Measurements from ENCODE around the gene PTGS2.
A peak's percentile ranks its signal among the peaks of the same experiment; 100 is the strongest.

PTGS2 gene

DNA sequence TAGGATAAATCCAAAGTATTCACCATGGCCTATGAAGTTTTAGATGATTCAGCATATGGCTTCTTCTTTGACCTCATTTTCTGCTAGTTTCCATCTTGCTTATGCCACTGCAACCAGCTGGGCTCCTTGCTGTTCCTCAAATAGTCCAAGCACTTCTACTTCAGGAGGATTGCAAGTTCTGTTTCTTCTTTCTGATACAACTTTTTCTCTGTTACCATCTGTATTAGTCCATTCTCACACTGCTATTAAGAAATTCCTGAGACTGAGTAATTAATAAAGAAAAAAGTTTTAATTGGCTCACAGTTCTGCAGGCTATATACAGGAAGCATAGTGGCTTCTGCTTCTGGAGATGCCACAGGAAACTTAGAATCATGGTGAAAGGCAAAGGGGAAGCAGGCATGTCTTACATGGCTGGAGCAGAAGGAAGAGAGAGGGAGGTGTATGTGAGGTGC, 20.3 kb downstream of the PTGS2 start:
- Histone ChIP-seq H3K23ac (ENCODE audit: low read length) (no peak overlapping the region), H3K18ac (ENCODE audit: low read length) (no peak overlapping the region), H2BK5ac (ENCODE audit: low read depth, low read length, poor library complexity) (no peak overlapping the region), H2BK120ac (ENCODE audit: insufficient read depth, low read length, poor library complexity) (no peak overlapping the region), H2AK5ac (ENCODE audit: low read length) (no peak overlapping the region), H3K9me3 (ENCODE audit: insufficient read depth, low read depth, low read length) (no peaks in the 10 kb centered on the region), H3K79me1 (ENCODE audit: low read length) (no peaks in the 10 kb centered on the region), H4K12ac (ENCODE audit: low read depth, low read length) (no peak overlapping the region), H4K8ac (ENCODE audit: low read depth, low read length) (no peak overlapping the region), H3K4me1 (ENCODE audit: control insufficient read depth in 1 of 2, insufficient read depth in 2 of 2, low read length in 2 of 2) (no peaks in the 10 kb centered on the region), H3K27ac (ENCODE audit: low read depth, low read length) (no peak overlapping the region), H2BK12ac (ENCODE audit: low read length) (no peak overlapping the region), H3K9ac (ENCODE audit: low read length) (no peak overlapping the region), H3K4ac (ENCODE audit: low read depth, low read length) (no peak overlapping the region), H4K91ac (ENCODE audit: low read depth, low read length) (no peak overlapping the region), H3K14ac (ENCODE audit: low read length) (no peak overlapping the region), H3K36me3 (ENCODE audit: control insufficient read depth in 1 of 2, insufficient read depth in 2 of 2, low read length in 2 of 2) (no peaks in the 10 kb centered on the region), H3K4me2 (ENCODE audit: low read length) (no peak overlapping the region), H3K79me2 (ENCODE audit: control insufficient read depth, insufficient read depth, low read length, poor library complexity) (no peaks in the 10 kb centered on the region), H3K4me3 (ENCODE audit: low read depth, low read length) (no peak overlapping the region), H2AFZ (ENCODE audit: insufficient read depth, low read length, poor library complexity) (no peak overlapping the region), H3K27me3 (ENCODE audit: insufficient read depth, low read length) (no peaks in the 10 kb centered on the region)
- DNase-seq: no peak

- Histone ChIP-seq H3K27ac (ENCODE audit: low read depth, low read length) (no peak overlapping the region), H3K4me2 (ENCODE audit: low read length) (no peak overlapping the region), H2AK5ac (ENCODE audit: low read length) (no peak overlapping the region), H3K9me3 (ENCODE audit: insufficient read depth, low read depth, low read length) (no peaks in the 10 kb centered on the region), H4K12ac (ENCODE audit: low read depth, low read length) (no peak overlapping the region), H3K14ac (ENCODE audit: low read length) (no peak overlapping the region), H3K36me3 (ENCODE audit: control insufficient read depth in 1 of 2, insufficient read depth in 2 of 2, low read length in 2 of 2) (no peaks in the 10 kb centered on the region), H2BK5ac (ENCODE audit: low read depth, low read length, poor library complexity) (no peak overlapping the region), H3K4me1 (ENCODE audit: control insufficient read depth in 1 of 2, insufficient read depth in 2 of 2, low read length in 2 of 2) (no peaks in the 10 kb centered on the region), H3K23ac (ENCODE audit: low read length) (no peak overlapping the region), H3K27me3 (ENCODE audit: insufficient read depth, low read length) (no peaks in the 10 kb centered on the region), H3K4ac (ENCODE audit: low read depth, low read length) (no peak overlapping the region), H4K91ac (ENCODE audit: low read depth, low read length) (no peak overlapping the region), H3K79me2 (ENCODE audit: control insufficient read depth, insufficient read depth, low read length, poor library complexity) (no peaks in the 10 kb centered on the region), H4K8ac (ENCODE audit: low read depth, low read length) (no peak overlapping the region), H2AFZ (ENCODE audit: insufficient read depth, low read length, poor library complexity) (no peak overlapping the region), H3K9ac (ENCODE audit: low read length) (no peak overlapping the region), H2BK12ac (ENCODE audit: low read length) (no peak overlapping the region), H3K18ac (ENCODE audit: low read length) (no peak overlapping the region), H3K4me3 (ENCODE audit: low read depth, low read length) (no peak overlapping the region), H2BK120ac (ENCODE audit: insufficient read depth, low read length, poor library complexity) (no peak overlapping the region), H3K79me1 (ENCODE audit: low read length) (no peaks in the 10 kb centered on the region)
- no peak for DNase-seq
These were observed 21.2 kb downstream of the PTGS2 start for GRCh38 chr1:186658999-186659398.

DNA sequence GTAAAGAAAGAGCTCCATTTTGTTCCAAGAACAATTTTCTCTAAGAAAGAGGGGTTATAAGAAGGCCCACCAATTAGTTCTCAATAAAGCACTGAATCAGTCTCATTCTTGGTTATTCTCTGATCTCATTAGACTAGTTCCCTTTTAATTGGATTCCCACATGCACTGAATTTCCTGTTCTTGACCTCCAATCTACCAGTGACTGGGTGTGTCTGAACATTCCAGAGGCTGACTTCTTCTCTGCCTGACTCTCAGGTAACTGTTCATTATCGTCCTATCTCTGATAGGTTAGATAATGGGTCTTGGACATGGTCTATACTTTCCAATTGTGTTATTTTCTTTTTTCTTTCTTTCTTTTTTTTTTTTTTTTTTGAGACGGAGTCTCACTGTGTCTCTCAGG, 22.7 kb downstream of the PTGS2 start:
- no peak overlapping the region for H3K4me3 ChIP-seq (ENCODE audit: low read depth, low read length)
- peak in 1 of 2 donors; percentile 55 for DNase-seq
- H3K23ac ChIP-seq (ENCODE audit: low read length): no peak overlapping the region
- H3K14ac ChIP-seq (ENCODE audit: low read length): no peak overlapping the region
- no peaks in the 10 kb centered on the region for H3K36me3 ChIP-seq (ENCODE audit: control insufficient read depth in 1 of 2, insufficient read depth in 2 of 2, low read length in 2 of 2)
- H4K12ac ChIP-seq (ENCODE audit: low read depth, low read length): no peak overlapping the region
- H2BK5ac ChIP-seq (ENCODE audit: low read depth, low read length, poor library complexity): no peak overlapping the region
- H3K9me3 ChIP-seq (ENCODE audit: insufficient read depth, low read depth, low read length): no peaks in the 10 kb centered on the region
- H3K9ac ChIP-seq (ENCODE audit: low read length): no peak overlapping the region
- no peaks in the 10 kb centered on the region for H3K79me1 ChIP-seq (ENCODE audit: low read length)
- H2AFZ ChIP-seq (ENCODE audit: insufficient read depth, low read length, poor library complexity): no peak overlapping the region
- no peak overlapping the region for H3K18ac ChIP-seq (ENCODE audit: low read length)
- H2AK5ac ChIP-seq (ENCODE audit: low read length): no peak overlapping the region
- whole genome bisulfite sequencing (ENCODE audit: extremely low coverage, insufficient coverage, insufficient read length): no CpG with 5 or more reads among the region's 2 CpGs
- no peak overlapping the region for H3K4me2 ChIP-seq (ENCODE audit: low read length)
- H3K4me1 ChIP-seq (ENCODE audit: control insufficient read depth in 1 of 2, insufficient read depth in 2 of 2, low read length in 2 of 2): no peaks in the 10 kb centered on the region
- no peak overlapping the region for H4K8ac ChIP-seq (ENCODE audit: low read depth, low read length)
- no peak overlapping the region for H2BK120ac ChIP-seq (ENCODE audit: insufficient read depth, low read length, poor library complexity)
- H4K91ac ChIP-seq (ENCODE audit: low read depth, low read length): no peak overlapping the region
- no peak overlapping the region for H2BK12ac ChIP-seq (ENCODE audit: low read length)
- no peak overlapping the region for H3K27ac ChIP-seq (ENCODE audit: low read depth, low read length)
- no peaks in the 10 kb centered on the region for H3K27me3 ChIP-seq (ENCODE audit: insufficient read depth, low read length)
- H3K79me2 ChIP-seq (ENCODE audit: control insufficient read depth, insufficient read depth, low read length, poor library complexity): no peaks in the 10 kb centered on the region
- no peak overlapping the region for H3K4ac ChIP-seq (ENCODE audit: low read depth, low read length)

DNA sequence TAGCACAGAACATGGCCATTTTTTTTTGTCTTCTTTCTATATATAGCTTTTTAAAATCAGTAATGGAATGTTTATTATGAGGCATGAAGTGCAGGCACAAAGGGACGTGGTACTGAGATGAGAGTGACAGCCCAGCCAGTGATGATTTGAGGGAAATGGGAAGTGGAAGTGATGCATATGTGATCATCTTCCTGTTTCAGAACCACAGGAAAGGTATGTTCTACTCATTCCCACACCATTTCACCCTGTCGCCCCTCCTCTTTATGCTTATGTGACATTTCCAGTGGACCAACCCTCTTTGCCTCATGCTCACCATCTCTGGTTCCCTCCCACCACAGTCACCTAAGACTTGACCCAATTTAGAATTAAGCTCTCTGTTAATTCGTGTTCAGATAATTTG, 24.3 kb downstream of the PTGS2 start:
- Histone ChIP-seq H3K27ac (ENCODE audit: low read depth, low read length) (no peak overlapping the region), H3K79me1 (ENCODE audit: low read length) (no peaks in the 10 kb centered on the region)

GRCh38 chr1:186654741-186655140, 25.5 kb downstream of the PTGS2 start:
- Histone ChIP-seq H3K27me3 (ENCODE audit: insufficient read depth, low read length) (no peaks in the 10 kb centered on the region), H3K4ac (ENCODE audit: low read depth, low read length) (no peak overlapping the region), H2AFZ (ENCODE audit: insufficient read depth, low read length, poor library complexity) (no peak overlapping the region), H2AK5ac (ENCODE audit: low read length) (no peak overlapping the region), H3K4me2 (ENCODE audit: low read length) (no peak overlapping the region), H3K79me1 (ENCODE audit: low read length) (no peaks in the 10 kb centered on the region), H3K14ac (ENCODE audit: low read length) (no peak overlapping the region), H2BK120ac (ENCODE audit: insufficient read depth, low read length, poor library complexity) (no peak overlapping the region), H2BK5ac (ENCODE audit: low read depth, low read length, poor library complexity) (no peak overlapping the region), H3K4me3 (ENCODE audit: low read depth, low read length) (no peak overlapping the region), H2BK12ac (ENCODE audit: low read length) (no peak overlapping the region), H4K91ac (ENCODE audit: low read depth, low read length) (no peak overlapping the region), H4K12ac (ENCODE audit: low read depth, low read length) (no peak overlapping the region), H3K27ac (ENCODE audit: low read depth, low read length) (no peak overlapping the region), H3K4me1 (ENCODE audit: control insufficient read depth in 1 of 2, insufficient read depth in 2 of 2, low read length in 2 of 2) (no peaks in the 10 kb centered on the region), H3K18ac (ENCODE audit: low read length) (no peak overlapping the region), H3K9me3 (ENCODE audit: insufficient read depth, low read depth, low read length) (no peaks in the 10 kb centered on the region), H4K8ac (ENCODE audit: low read depth, low read length) (no peak overlapping the region), H3K36me3 (ENCODE audit: control insufficient read depth in 1 of 2, insufficient read depth in 2 of 2, low read length in 2 of 2) (no peaks in the 10 kb centered on the region), H3K23ac (ENCODE audit: low read length) (no peak overlapping the region), H3K79me2 (ENCODE audit: control insufficient read depth, insufficient read depth, low read length, poor library complexity) (no peaks in the 10 kb centered on the region), H3K9ac (ENCODE audit: low read length) (no peak overlapping the region)
- no peak for DNase-seq
- WGBS (ENCODE audit: extremely low coverage, insufficient coverage, insufficient read length): no CpG with 5 or more reads among the region's 3 CpGs

More for the DNA sequence above, 24.3 kb downstream of the PTGS2 start:
- H3K4me3 ChIP-seq (ENCODE audit: low read depth, low read length): no peak overlapping the region
- H2BK12ac ChIP-seq (ENCODE audit: low read length): no peak overlapping the region
- WGBS (ENCODE audit: extremely low coverage, insufficient coverage, insufficient read length): no CpG with 5 or more reads among the region's 3 CpGs
- H2BK120ac ChIP-seq (ENCODE audit: insufficient read depth, low read length, poor library complexity): no peak overlapping the region
- no peak overlapping the region for H2AFZ ChIP-seq (ENCODE audit: insufficient read depth, low read length, poor library complexity)
- H3K23ac ChIP-seq (ENCODE audit: low read length): no peak overlapping the region
- no peaks in the 10 kb centered on the region for H3K4me1 ChIP-seq (ENCODE audit: control insufficient read depth in 1 of 2, insufficient read depth in 2 of 2, low read length in 2 of 2)
- no peaks in the 10 kb centered on the region for H3K79me2 ChIP-seq (ENCODE audit: control insufficient read depth, insufficient read depth, low read length, poor library complexity)
- no peak overlapping the region for H3K9ac ChIP-seq (ENCODE audit: low read length)
- H3K27me3 ChIP-seq (ENCODE audit: insufficient read depth, low read length): no peaks in the 10 kb centered on the region
- H4K12ac ChIP-seq (ENCODE audit: low read depth, low read length): no peak overlapping the region
- no peak overlapping the region for H3K4ac ChIP-seq (ENCODE audit: low read depth, low read length)
- DNase-seq: no peak
- H2AK5ac ChIP-seq (ENCODE audit: low read length): no peak overlapping the region
- no peak overlapping the region for H4K91ac ChIP-seq (ENCODE audit: low read depth, low read length)
- no peaks in the 10 kb centered on the region for H3K9me3 ChIP-seq (ENCODE audit: insufficient read depth, low read depth, low read length)
- H4K8ac ChIP-seq (ENCODE audit: low read depth, low read length): no peak overlapping the region
- H3K14ac ChIP-seq (ENCODE audit: low read length): no peak overlapping the region
- no peaks in the 10 kb centered on the region for H3K36me3 ChIP-seq (ENCODE audit: control insufficient read depth in 1 of 2, insufficient read depth in 2 of 2, low read length in 2 of 2)
- H2BK5ac ChIP-seq (ENCODE audit: low read depth, low read length, poor library complexity): no peak overlapping the region
- no peak overlapping the region for H3K4me2 ChIP-seq (ENCODE audit: low read length)
- H3K18ac ChIP-seq (ENCODE audit: low read length): no peak overlapping the region
